GM23248 (cell line): ENCODE measurements around the gene ADPRHL1.

Experiments
- EZH2 ChIP-seq: fragments of 200-600 bp; sonication (generic); IDR thresholded peaks from 2 replicates; pipeline ENCODE4 v1.6.1; 2018; ENCODE audit warnings: antibody characterized with exemption, mild to moderate bottlenecking; ENCODE audit not compliant: insufficient read depth, poor library complexity, severe bottlenecking
- EZH2phosphoT487 ChIP-seq: fragments of 200-600 bp; sonication (generic); IDR thresholded peaks from 2 replicates; pipeline ENCODE4 v1.6.1; 2018; ENCODE audit warnings: antibody characterized with exemption, moderate library complexity, mild to moderate bottlenecking, low read depth; ENCODE audit not compliant: insufficient read depth

- no peak for TF ChIP-seq EZH2
- TF ChIP-seq EZH2phosphoT487 = no peak
Measured at GRCh38 chr13:113461022-113461751, 7.9 kb upstream of the ADPRHL1 start.
